Cardiac fibroblast (primary cell): Measurements from ENCODE around the gene UNC13A.
"Not testable (repeated sequence)": the region's sequence is repeated elsewhere in the genome, so short reads cannot be mapped to it uniquely, and the experiment has no call there.

Experiments
- DNase-seq, 2 donors: peaks; one replicate each; pipeline versions ENCODE4 v3.0.0 to v3.0.0-alpha.2; 2010; ENCODE audit warnings: low read depth in 2 of 2
- H3K4me3 ChIP-seq, 2 donors: replicated peaks in 1 of 2; 1 replicate in 1 of 2; 2 replicates in 1 of 2; pipeline ENCODE4 v1.5.1; 2011; ENCODE audit warnings: low read depth in 2 of 2, low read length in 2 of 2, mild to moderate bottlenecking in 2 of 2, moderate library complexity in 1 of 2
- TF ChIP-seq, protein P1 (sequence below): IDR thresholded peaks from one replicate; pipeline ENCODE4 v1.5.1; 2011; ENCODE audit warnings: low read depth, mild to moderate bottlenecking, low read length, inconsistent platforms

UNC13A gene

DNA sequence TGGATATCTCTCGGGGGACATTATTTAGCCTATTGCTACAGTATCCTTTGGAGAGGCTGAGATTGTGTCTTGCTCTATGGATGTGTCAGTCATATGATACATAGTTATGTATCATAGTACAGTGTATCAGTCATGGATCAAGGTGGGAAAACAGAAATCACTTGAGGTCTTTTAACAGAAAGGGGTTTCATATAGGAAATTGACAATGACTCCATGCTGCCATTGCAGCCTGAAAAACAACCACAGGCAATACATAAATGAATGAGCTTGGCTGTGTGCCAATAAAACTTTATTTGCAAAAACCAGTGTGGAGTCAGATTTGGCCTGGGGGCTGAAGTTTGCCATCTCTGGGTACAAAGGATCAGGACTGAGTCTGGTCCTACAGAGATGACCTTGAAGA lies 97.3 kb downstream of the UNC13A start:
- H3K4me3 ChIP-seq: no peak overlapping the region
- TF ChIP-seq, protein P1, sequence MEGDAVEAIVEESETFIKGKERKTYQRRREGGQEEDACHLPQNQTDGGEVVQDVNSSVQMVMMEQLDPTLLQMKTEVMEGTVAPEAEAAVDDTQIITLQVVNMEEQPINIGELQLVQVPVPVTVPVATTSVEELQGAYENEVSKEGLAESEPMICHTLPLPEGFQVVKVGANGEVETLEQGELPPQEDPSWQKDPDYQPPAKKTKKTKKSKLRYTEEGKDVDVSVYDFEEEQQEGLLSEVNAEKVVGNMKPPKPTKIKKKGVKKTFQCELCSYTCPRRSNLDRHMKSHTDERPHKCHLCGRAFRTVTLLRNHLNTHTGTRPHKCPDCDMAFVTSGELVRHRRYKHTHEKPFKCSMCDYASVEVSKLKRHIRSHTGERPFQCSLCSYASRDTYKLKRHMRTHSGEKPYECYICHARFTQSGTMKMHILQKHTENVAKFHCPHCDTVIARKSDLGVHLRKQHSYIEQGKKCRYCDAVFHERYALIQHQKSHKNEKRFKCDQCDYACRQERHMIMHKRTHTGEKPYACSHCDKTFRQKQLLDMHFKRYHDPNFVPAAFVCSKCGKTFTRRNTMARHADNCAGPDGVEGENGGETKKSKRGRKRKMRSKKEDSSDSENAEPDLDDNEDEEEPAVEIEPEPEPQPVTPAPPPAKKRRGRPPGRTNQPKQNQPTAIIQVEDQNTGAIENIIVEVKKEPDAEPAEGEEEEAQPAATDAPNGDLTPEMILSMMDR: no peak
- no peak for DNase-seq

DNA sequence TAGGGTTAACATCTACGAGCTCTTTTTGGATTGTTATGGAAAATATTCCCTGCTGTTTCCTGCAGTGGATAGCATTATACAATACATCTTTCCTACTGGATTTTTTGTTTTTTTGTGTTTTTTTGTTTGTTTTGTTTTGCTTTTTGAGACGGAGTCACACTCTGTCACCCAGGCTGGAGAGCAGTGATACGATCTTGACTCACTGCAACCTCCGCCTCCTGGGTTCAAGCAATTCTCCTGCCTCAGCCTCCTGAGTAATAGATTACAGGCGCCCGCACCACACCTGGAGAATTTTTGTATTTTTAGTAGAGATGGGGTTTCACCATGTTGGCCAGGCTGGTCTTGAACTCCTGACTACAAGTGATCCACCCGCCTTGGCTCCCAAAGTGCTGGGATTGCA lies 102.8 kb downstream of the UNC13A start:
- not testable (repeated sequence) for H3K4me3 ChIP-seq

DNA sequence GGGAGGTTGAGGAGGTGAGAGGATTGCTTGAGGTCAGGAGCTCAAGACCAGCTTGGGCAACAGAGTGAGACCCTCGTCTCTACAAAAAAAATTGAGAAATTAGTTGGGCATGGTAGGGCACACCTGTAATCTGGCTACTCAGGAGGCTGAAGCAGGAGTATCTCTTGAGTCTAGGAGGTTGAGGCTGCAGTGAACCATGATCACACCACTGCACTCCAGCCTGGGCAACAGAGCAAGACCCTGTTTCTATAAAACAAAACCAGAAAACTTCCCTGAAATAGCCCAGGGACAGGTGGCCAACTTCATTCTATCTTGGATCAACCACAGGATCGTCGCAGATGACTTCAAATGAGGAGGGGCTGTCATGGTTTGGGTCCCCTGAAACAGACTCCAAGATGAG lies 104.0 kb downstream of the UNC13A start:
- no peak overlapping the region for H3K4me3 ChIP-seq
- TF ChIP-seq, protein P1: no peak
- no peak for DNase-seq

More for the DNA sequence above, 102.8 kb downstream of the UNC13A start:
- not testable (repeated sequence) for DNase-seq

DNA sequence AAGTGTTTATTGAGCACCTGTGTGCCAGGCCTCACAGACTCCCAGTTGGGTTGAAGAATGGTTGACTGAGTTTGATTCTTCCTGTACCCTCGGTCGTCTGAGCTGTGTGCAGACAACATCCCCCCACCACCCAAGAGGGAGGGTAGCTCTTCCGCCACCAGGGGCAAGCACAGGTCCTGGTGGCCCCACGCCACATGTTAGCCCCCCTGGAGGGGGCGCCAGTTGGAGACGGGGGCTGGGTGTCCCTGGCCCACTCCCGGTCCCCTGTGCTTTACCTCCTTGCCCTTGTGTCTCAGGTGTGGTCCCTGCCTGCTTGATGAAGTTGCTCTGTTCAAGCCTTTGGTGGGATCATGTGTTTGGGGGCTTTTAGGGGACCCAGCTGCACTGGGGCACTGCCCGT lies 105.5 kb downstream of the UNC13A start:
- H3K4me3 ChIP-seq: no peak overlapping the region
- no peak for DNase-seq
- TF ChIP-seq, protein P1: peak; percentile 3

DNA sequence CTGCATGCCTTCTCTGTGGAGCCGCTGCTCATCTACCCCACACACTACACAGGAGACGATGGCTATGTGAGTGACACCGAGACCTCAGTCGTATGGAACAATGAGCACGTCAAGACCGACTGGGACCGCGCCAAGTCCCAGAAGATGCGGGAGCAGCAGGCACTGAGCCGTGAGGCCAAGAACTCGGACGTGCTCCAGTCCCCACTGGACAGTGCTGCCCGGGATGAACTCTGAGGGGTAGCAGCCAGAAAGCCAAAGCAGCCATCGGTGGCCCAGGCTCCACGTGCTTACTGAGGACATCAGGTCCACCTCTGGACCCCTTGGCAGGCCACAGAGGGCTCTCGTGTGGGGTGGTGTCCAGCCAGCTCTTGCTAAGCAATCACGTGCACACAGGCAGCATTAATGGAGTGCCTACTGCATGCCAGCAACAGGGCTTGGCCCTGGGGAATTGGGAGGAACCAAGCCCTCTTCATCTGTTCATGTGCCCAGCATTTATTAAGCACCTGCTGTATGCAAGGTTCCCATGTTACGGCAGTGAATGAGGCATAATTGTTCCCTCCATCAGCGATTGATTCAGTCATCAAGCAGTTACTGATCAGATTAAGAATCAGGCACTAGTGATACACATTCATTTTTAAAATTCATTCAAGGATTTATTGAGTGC lies 106.8 kb downstream of the UNC13A start:
- no peak for DNase-seq

DNA sequence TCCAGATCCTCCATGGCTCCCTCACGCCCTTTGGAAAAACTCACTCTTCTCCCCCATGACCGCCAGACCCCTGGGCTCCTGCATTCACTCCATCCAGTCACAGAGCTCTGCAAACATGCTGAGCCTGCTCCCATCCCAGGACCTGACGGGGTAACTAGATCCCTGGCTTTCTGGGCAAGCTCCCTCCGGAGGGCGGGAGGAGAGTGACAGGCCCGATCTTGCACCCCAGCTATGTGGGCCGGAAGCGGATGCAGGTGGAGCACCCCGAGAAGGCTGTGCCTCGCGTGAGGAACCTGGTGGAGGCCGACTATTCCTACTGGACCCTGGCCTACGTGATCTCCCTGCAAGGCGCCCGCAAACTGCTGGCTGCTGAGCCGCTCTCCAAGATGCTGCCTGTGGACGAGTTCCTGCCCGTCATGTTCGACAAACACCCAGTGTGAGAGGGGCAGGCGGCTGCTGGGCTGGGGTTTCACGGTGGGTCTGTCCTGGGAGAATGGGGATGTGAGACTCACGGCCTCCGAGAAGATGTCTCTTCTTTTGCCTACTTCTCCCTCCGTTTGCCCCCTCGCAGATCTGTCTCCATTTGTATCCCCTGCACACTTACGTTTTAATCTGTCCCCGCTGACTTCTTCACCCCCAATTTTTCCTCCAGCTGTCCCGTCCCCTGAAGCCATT lies 107.5 kb downstream of the UNC13A start:
- no peak for DNase-seq
- H3K4me3 ChIP-seq: no peak overlapping the region
- TF ChIP-seq, protein P1: no peak

More for the DNA sequence above, 106.8 kb downstream of the UNC13A start:
- TF ChIP-seq, protein P1: no peak
- no peak overlapping the region for H3K4me3 ChIP-seq

DNA sequence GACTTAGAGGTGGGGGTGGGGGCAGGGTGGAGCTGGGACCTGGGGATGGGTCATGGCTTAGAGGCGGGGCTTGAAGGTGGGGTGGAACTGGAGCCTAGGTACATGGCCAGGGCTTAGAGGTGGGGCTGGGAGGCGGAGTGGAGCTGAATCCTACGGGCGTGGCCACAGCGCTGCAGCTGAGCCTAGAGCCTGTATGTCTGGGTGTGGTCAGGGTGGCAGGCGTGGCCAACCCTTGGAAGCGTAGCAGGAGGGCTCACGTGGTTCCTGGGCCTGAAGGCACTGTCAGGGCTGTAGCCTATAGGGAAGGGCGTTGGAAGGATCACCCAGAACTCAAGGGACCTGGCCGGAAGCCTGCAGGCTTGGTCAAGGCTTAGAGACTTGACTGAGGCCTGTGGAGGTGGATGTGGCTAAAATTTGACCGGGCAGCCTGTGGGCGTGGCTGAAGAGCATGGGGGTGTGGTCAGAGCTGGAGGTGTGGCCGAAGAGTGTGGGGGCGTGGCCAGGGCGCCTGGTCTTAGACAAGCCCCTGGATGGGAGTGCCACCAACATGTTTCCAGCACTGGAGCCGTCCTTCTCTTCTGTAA lies 108.4 kb downstream of the UNC13A start:
- DNase-seq: peak; percentile 70 to 83
- TF ChIP-seq, protein P1: no peak
- H3K4me3 ChIP-seq: no peak overlapping the region
